Esophagus squamous epithelium (tissue), 4 donors: ENCODE measurements around the gene OSBPL8.

Experiments used
- POLR2A ChIP-seq, 4 donors: fragments of 450-650 bp; IDR thresholded peaks; one replicate each; pipeline ENCODE4 v1.6.1; 2017; ENCODE audit warnings: antibody characterized with exemption in 4 of 4, mild to moderate bottlenecking in 4 of 4, moderate library complexity in 3 of 4
- TF ChIP-seq, protein P1 (sequence below), 6 experiments: fragments of 450-650 bp in 4 of 6; fragments of 200-600 bp in 2 of 6; sonication (generic) in 2 of 6; IDR thresholded peaks; one replicate each; pipeline ENCODE4 v1.5.1; 2016 to 2019; ENCODE audit warnings: antibody characterized with exemption in 6 of 6, mild to moderate bottlenecking in 4 of 6, moderate library complexity in 4 of 6

DNA sequence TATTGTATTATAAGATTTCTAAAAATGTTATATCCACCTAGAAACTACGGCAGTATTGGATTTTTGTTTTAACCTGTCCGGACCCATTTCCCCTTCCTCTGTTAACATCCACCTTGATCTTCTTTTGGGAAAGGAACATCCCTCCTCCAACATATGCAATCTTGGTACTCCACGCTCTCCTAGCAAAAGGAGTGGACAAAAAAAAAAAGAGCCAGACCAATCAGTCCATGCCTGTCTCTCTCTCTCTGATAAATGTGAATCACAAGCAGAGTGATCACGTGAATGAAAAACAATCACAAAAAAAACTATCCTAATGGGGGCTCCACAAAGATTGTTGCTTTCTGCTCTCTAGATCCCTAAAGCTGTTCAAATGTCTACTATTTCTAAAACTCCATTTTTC, 27.1 kb downstream of the OSBPL8 start:
- TF ChIP-seq, protein P1, sequence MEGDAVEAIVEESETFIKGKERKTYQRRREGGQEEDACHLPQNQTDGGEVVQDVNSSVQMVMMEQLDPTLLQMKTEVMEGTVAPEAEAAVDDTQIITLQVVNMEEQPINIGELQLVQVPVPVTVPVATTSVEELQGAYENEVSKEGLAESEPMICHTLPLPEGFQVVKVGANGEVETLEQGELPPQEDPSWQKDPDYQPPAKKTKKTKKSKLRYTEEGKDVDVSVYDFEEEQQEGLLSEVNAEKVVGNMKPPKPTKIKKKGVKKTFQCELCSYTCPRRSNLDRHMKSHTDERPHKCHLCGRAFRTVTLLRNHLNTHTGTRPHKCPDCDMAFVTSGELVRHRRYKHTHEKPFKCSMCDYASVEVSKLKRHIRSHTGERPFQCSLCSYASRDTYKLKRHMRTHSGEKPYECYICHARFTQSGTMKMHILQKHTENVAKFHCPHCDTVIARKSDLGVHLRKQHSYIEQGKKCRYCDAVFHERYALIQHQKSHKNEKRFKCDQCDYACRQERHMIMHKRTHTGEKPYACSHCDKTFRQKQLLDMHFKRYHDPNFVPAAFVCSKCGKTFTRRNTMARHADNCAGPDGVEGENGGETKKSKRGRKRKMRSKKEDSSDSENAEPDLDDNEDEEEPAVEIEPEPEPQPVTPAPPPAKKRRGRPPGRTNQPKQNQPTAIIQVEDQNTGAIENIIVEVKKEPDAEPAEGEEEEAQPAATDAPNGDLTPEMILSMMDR (IDR thresholded peaks at IDR 0.05), result no peak
- no peak for TF ChIP-seq POLR2A (IDR thresholded peaks at IDR 0.05)
